OCI-LY1 (cell line): ENCODE results near the gene GYPA.
"Not testable (repeated sequence)": the region's sequence is repeated elsewhere in the genome, so short reads cannot be mapped to it uniquely, and the experiment has no call there.

ENCODE experiments used
- CTCF ChIP-seq: fragments of 200-600 bp; sonication (generic), shearing (Covaris generic); IDR thresholded peaks from 2 replicates; pipeline ENCODE4 v1.5.1; 2017; ENCODE audit warnings: mild to moderate bottlenecking, antibody characterized with exemption, low read length, moderate library complexity, mixed read lengths
- EZH2 ChIP-seq: fragments of 200-600 bp; sonication (generic), shearing (Covaris generic); IDR thresholded peaks from 2 replicates; pipeline ENCODE4 v1.8.0; 2017; ENCODE audit warnings: borderline replicate concordance, mixed run types, mild to moderate bottlenecking, antibody characterized with exemption, low read length, moderate library complexity, mixed read lengths

- TF ChIP-seq CTCF, EZH2: not testable (repeated sequence)
Observed at GRCh38 chr4:144119752-144120151, 20.8 kb downstream of the GYPA start.
